Cardiac muscle cell (in vitro differentiated cells and primary cell): ENCODE results near the gene LRP5. TPM values are rescaled to one million over a fixed set of nuclear protein-coding genes. Genes with fewer than 3 reads are reported as not detected.

Experiments used
- DNase-seq, 2 donors: peaks; one replicate each; pipeline versions ENCODE4 v3.0.0 to v3.0.0-alpha.2; 2010 to 2017; ENCODE audit warnings: low read depth in 1 of 2, low spot score in 1 of 2
- H3K27ac ChIP-seq: fragments of 200-600 bp; sonication (generic); 2 replicates; pipeline ENCODE4 v1.5.1; 2016
- H3K27me3 ChIP-seq: fragments of 200-600 bp; sonication (generic); 2 replicates; pipeline ENCODE4 v1.6.0; 2016; ENCODE audit warnings: control low read depth
- H3K36me3 ChIP-seq: fragments of 200-600 bp; sonication (generic); 2 replicates; pipeline ENCODE4 v1.5.1; 2016; ENCODE audit warnings: control low read depth
- H3K4me1 ChIP-seq: fragments of 200-600 bp; sonication (generic); 2 replicates; pipeline ENCODE4 v1.8.1; 2017; ENCODE audit warnings: low read depth, mild to moderate bottlenecking, mixed run types
- H3K4me3 ChIP-seq: fragments of 200-600 bp; sonication (generic); 2 replicates; pipeline ENCODE4 v1.5.1; 2016; ENCODE audit warnings: mild to moderate bottlenecking
- H3K9me3 ChIP-seq: fragments of 200-600 bp; sonication (generic); 2 replicates; pipeline ENCODE4 v1.5.1; 2017; ENCODE audit warnings: low read depth, mild to moderate bottlenecking, control low read depth
- polyA plus RNA-seq: library from polyadenylated mRNA; unstranded; fragments of >200 nt; fragmentation: Nextera tagmentation; extraction: Ambion mirVana; gene quantifications from 2 replicates; pipeline ENCODE4 v1.2.1, GENCODE V29; 2016
- total RNA-seq: library from RNA; depleted of rRNA; stranded (reverse); fragments of >200 nt; gene quantifications from 2 replicates; pipeline ENCODE4 v1.2.3, GENCODE V29; 2016
- TF ChIP-seq, protein P1 (sequence below): IDR thresholded peaks from 2 replicates; pipeline ENCODE4 v1.5.1; 2012; ENCODE audit warnings: low read depth, mild to moderate bottlenecking, low read length

LRP5 gene
- total and polyA plus RNA-seq, 2 experiments from 2014 or later = 29.1 to 245 TPM

DNA sequence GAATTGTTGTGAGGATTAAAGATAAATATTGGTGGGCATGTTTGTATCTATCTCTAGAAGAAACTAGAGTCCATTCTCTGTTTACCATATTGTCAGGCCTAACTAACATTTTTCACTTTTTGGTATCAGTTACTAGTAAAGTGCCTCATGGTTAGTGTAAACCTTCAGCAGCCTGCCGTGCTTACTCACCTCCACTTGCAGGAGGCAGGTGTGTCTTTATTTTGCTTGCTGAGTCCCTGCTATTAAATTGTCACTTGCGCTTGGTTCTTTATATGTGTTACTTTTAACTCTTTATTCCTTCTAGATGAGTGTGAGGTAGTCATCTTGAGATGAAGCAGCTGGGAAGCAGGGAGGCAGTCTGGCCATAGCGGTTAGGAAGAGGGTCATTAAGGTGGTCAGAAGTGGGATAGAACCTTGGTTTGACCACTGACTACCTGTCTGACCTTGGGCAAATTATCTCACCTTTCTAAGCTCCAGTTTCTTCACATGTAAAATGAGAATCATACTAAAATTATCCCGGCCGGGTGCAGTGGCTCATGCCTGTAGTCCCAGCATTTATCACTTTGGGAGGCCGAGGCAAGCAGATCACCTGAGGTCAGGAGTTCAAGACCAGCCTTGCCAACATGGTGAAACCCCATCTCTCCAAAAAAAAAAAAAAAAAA, 169.3 kb downstream of the LRP5 start:
- Histone ChIP-seq H3K27ac (peak overlapping the region; percentile 27), H3K27me3 (no peaks in the 10 kb centered on the region), H3K4me1 (no peaks in the 10 kb centered on the region), H3K36me3 (peaks cover 3% of the 10 kb centered on the region), H3K9me3 (no peaks in the 10 kb centered on the region), H3K4me3 (no peak overlapping the region)
- TF ChIP-seq, protein P1, sequence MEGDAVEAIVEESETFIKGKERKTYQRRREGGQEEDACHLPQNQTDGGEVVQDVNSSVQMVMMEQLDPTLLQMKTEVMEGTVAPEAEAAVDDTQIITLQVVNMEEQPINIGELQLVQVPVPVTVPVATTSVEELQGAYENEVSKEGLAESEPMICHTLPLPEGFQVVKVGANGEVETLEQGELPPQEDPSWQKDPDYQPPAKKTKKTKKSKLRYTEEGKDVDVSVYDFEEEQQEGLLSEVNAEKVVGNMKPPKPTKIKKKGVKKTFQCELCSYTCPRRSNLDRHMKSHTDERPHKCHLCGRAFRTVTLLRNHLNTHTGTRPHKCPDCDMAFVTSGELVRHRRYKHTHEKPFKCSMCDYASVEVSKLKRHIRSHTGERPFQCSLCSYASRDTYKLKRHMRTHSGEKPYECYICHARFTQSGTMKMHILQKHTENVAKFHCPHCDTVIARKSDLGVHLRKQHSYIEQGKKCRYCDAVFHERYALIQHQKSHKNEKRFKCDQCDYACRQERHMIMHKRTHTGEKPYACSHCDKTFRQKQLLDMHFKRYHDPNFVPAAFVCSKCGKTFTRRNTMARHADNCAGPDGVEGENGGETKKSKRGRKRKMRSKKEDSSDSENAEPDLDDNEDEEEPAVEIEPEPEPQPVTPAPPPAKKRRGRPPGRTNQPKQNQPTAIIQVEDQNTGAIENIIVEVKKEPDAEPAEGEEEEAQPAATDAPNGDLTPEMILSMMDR = no peak
- DNase-seq = no peak

DNA sequence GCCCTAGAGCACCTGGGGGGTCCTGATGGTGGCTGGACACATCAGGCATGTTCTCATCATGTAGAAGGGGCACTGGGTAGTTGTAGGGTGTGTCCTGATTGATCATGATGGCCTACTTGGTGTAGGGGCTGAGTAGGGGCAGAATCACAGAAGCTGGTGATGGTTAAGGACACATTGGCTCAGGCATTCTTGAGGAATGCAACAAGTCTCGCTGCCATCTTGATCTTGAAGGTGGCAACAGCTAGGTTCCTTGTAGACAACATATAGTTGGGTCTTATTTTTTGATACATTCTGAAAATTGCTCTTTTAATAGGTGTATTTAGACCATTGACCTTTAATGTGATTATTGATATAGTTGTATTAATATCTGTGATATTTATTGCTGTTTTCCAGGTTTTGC, 176.2 kb downstream of the LRP5 start:
- Histone ChIP-seq H3K9me3 (no peaks in the 10 kb centered on the region), H3K27me3 (no peaks in the 10 kb centered on the region), H3K36me3 (no peaks in the 10 kb centered on the region), H3K4me1 (peaks cover 3% of the 10 kb centered on the region), H3K4me3 (no peak overlapping the region), H3K27ac (no peak overlapping the region)
- TF ChIP-seq, protein P1 = no peak
- no peak for DNase-seq

DNA sequence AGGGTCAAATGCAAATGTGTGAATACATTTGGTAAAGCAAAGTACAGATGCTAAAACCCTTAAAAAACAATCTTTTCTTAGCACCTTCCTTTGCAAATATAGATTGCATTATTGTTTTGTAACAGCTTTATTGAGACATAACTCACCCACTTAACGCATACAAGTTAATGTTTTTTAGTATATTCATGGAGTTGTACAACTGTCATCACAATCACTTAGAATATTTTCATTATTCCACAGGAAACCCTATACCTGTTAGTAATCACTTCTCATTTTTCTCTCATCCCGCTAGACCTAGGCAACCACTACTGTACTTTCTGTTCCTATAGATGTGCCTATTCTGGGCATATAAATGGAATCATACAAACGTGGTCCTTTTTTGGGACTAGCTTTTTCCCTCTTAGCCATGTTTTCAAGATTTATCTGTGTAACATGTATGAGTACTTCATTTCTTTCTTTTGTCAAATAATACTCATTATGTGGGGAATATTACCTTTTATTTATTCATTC, 182.9 kb downstream of the LRP5 start:
- no peaks in the 10 kb centered on the region for H3K27me3 ChIP-seq
- no peak overlapping the region for H3K4me3 ChIP-seq
- DNase-seq = no peak
- H3K4me1 ChIP-seq = peaks cover 23% of the 10 kb centered on the region
- no peaks in the 10 kb centered on the region for H3K36me3 ChIP-seq
- no peak overlapping the region for H3K27ac ChIP-seq
- TF ChIP-seq, protein P1 = no peak
- H3K9me3 ChIP-seq = no peaks in the 10 kb centered on the region

DNA sequence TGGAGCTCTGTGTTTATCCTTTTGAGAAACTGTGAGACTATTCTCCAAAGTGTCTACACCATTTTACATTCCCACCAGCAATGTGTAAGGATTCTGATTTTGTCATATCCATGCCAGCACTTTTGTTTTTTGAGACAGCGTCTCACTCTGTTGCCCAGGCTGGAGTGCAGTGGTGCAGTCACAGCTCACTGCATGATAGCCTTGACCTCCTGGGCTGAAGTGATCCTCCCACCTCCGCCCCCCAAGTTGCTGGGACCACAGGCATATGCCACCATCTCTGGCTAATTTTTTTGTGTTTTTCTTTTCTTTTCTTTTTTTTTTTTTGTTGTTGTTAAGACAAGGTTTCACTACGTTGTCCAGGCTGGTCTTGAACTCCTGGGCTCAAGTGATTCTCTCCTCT, 183.5 kb downstream of the LRP5 start:
- Histone ChIP-seq H3K4me3 (no peak overlapping the region), H3K27ac (no peak overlapping the region), H3K9me3 (no peaks in the 10 kb centered on the region), H3K36me3 (no peaks in the 10 kb centered on the region), H3K27me3 (no peaks in the 10 kb centered on the region), H3K4me1 (peaks cover 23% of the 10 kb centered on the region)
- TF ChIP-seq, protein P1 = no peak
- DNase-seq = no peak

DNA sequence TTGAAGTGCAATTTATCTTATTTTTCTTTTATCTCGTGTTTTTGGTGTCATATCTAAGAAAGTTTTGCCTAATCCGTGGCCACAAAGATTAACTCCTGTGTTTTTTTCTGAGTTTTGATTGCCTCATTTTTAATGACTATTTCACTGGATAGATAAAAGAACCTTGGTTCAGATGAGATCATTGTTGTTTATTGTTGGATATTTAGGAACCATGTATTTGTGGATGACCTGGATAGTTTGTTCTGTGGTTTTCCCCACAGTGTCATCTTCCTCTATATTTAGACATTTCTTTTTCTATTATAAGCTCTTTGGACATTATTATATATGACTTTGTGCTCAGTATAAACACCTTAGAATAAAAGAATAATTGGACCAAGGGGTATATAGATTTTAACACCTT, 185.4 kb downstream of the LRP5 start:
- Histone ChIP-seq H3K27me3 (no peaks in the 10 kb centered on the region), H3K27ac (no peak overlapping the region), H3K4me1 (peaks cover 27% of the 10 kb centered on the region), H3K4me3 (no peak overlapping the region), H3K36me3 (no peaks in the 10 kb centered on the region), H3K9me3 (no peaks in the 10 kb centered on the region)
- DNase-seq = peak in 1 of 2 donors; percentile 41
- TF ChIP-seq, protein P1 = no peak
